HEK293T (cell line): ENCODE measurements around the gene EHD4.

Experiments
- BHLHE40 ChIP-seq: fragments of 450-650 bp; IDR thresholded peaks from 2 replicates; pipeline ENCODE4 v1.6.1; 2016; ENCODE audit warnings: mild to moderate bottlenecking, moderate library complexity, borderline replicate concordance
- ELF4 ChIP-seq: fragments of 450-650 bp; IDR thresholded peaks from 2 replicates; pipeline ENCODE4 v1.6.1; 2017; ENCODE audit warnings: antibody characterized with exemption
- FOXA1 ChIP-seq: fragments of 450-650 bp; IDR thresholded peaks from 2 replicates; pipeline ENCODE4 v1.6.1; 2016; ENCODE audit warnings: mild to moderate bottlenecking
- FOXM1 ChIP-seq: fragments of 450-650 bp; IDR thresholded peaks from 2 replicates; pipeline ENCODE4 v1.6.1; 2017; ENCODE audit warnings: mild to moderate bottlenecking, borderline replicate concordance
- HDGF ChIP-seq: fragments of 450-650 bp; IDR thresholded peaks from 2 replicates; pipeline ENCODE4 v1.6.1; 2017; ENCODE audit warnings: antibody characterized with exemption, borderline replicate concordance
- NFRKB ChIP-seq: fragments of 450-650 bp; IDR thresholded peaks from 2 replicates; pipeline ENCODE4 v1.6.1; 2016; ENCODE audit warnings: mild to moderate bottlenecking, moderate library complexity
- PKNOX1 ChIP-seq: fragments of 450-650 bp; IDR thresholded peaks from 2 replicates; pipeline ENCODE4 v1.6.1; 2016
- SUZ12 ChIP-seq: fragments of 450-650 bp; IDR thresholded peaks from 2 replicates; pipeline ENCODE4 v1.6.1; 2016; ENCODE audit warnings: mild to moderate bottlenecking
- TARDBP ChIP-seq: fragments of 450-650 bp; IDR thresholded peaks from 2 replicates; pipeline ENCODE4 v1.6.1; 2016

DNA sequence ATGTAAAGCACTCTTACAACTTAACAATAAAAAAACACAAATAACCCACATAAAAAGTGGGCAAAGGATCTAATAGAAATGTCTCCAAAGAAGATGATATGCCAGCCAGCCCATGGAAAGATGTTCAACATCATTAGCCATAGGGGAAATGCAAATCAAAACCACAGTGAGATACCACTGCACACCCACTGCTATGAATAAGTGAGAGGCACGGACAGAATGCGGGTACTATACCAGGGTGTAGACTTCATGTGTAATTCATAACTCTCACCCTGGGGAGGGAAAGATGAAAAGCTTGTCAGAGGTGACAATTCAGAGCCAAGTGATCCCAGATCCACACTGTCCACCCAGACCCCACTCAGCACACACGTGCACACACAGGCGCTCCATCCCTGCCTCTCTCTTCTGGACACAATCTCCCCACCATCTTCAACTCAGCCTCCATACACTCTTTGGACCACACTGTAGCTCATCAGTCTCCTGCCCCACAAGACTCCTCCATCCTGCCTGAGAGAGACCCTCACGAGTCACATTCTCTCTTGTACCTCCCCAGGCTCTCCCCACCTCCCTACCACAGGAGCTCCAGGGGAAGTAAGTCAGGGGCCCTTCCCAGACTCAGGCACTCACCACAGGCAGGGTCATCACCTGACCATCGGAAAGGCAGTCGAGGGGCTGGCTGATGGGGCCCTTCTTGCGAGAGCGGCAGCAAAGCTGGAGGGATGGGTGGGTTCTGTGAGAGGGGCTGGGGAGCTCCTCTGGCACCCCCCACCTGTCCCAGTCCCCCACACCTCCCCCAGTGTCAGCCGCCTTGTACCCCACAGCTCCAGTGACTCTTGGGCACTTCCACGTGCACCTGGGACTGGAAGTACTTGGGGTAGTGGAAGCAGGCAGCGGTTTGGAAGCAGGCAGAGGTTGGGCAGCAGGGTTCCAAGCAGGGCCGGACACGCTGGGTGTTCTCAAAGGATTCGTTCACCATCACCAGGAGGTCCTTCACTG is 27.2 kb upstream of the EHD4 start:
- TF ChIP-seq NFRKB = no peak
- no peak for TF ChIP-seq HDGF
- no peak for TF ChIP-seq ELF4
- TF ChIP-seq TARDBP = no peak
- no peak for TF ChIP-seq FOXA1
- TF ChIP-seq FOXM1 = no peak
- no peak for TF ChIP-seq PKNOX1
- no peak for TF ChIP-seq SUZ12
- no peak for TF ChIP-seq BHLHE40
